A673 (cell line): ENCODE measurements around the gene THRB. TPM values are rescaled to one million over a fixed set of nuclear protein-coding genes. Genes with fewer than 3 reads are reported as not detected.

Source experiments
- BruUV-seq: library from RNA; stranded (reverse); fragments of 400-500 nt; replicated peaks from 2 replicates; lab custom pipeline; 2021; lab: Mats Ljungman, UMichigan
- CTCF ChIA-PET: fragments of 300-600 bp; sonication (Branson Sonifier 250); formaldehyde crosslinking; loops from one replicate; lab custom pipeline; 2022; ENCODE audit warnings: antibody characterized with exemption; lab: Charles Lee
- POLR2A ChIA-PET: fragments of 300-600 bp; sonication (Branson Sonifier 250); formaldehyde crosslinking; loops from one replicate; lab custom pipeline; 2022; ENCODE audit warnings: antibody characterized with exemption; ENCODE audit not compliant: low non-redundant PET; lab: Charles Lee
- DNase-seq: peaks from one replicate; pipeline ENCODE4 v3.0.0-alpha.2; 2015; ENCODE audit warnings: low spot score
- H3K27ac ChIP-seq: fragments of 200-600 bp; sonication (generic); 2 replicates; pipeline ENCODE4 v1.5.1; 2016; ENCODE audit warnings: mixed run types, low read depth, mild to moderate bottlenecking, mixed read lengths, antibody characterized with exemption, low read length; ENCODE audit not compliant: poor library complexity, severe bottlenecking
- H3K27me3 ChIP-seq: fragments of 200-600 bp; sonication (generic); replicated peaks from 2 replicates; pipeline ENCODE4 v1.6.1; 2017; ENCODE audit warnings: mixed run types, low read depth, mild to moderate bottlenecking, mixed read lengths, antibody characterized with exemption, low read length; ENCODE audit not compliant: insufficient read depth, poor library complexity
- H3K36me3 ChIP-seq: fragments of 200-600 bp; sonication (generic); 2 replicates; pipeline ENCODE4 v1.6.1; 2016; ENCODE audit warnings: mixed run types, mild to moderate bottlenecking, mixed read lengths, antibody characterized with exemption, low read length; ENCODE audit not compliant: insufficient read depth, poor library complexity, severe bottlenecking
- H3K4me1 ChIP-seq: fragments of 200-600 bp; sonication (generic); 2 replicates; pipeline ENCODE4 v1.6.1; 2017; ENCODE audit warnings: mixed run types, mild to moderate bottlenecking, mixed read lengths, antibody characterized with exemption, low read length; ENCODE audit not compliant: insufficient read depth, poor library complexity, severe bottlenecking
- H3K4me3 ChIP-seq: fragments of 200-600 bp; sonication (generic); 2 replicates; pipeline ENCODE4 v1.5.1; 2016; ENCODE audit warnings: low read depth, mixed run types, mild to moderate bottlenecking, mixed read lengths, low read length; ENCODE audit not compliant: poor library complexity, severe bottlenecking
- H3K9me3 ChIP-seq: fragments of 200-600 bp; sonication (generic); 2 replicates; pipeline ENCODE4 v1.6.1; 2016; ENCODE audit warnings: mixed run types, low read depth, mild to moderate bottlenecking, mixed read lengths, antibody characterized with exemption, low read length; ENCODE audit not compliant: poor library complexity, severe bottlenecking
- EZH2 ChIP-seq: fragments of 200-600 bp; sonication (generic); IDR thresholded peaks from 2 replicates; pipeline ENCODE4 v1.6.1; 2017; ENCODE audit warnings: borderline replicate concordance, low read depth, mild to moderate bottlenecking, mixed read lengths, antibody characterized with exemption, low read length; ENCODE audit not compliant: poor library complexity, severe bottlenecking
- intact Hi-C: fragments of 100-400 bp; cut with micrococcal nuclease; formaldehyde crosslinking; loops from one replicate; pipeline ENCODE4 v1.10.0; 2022; ENCODE audit not compliant: unreplicated experiment
- total RNA-seq: library from RNA; stranded (reverse); gene quantifications from 2 replicates; pipeline ENCODE4 v1.2.3, GENCODE V29; 2021
- TF ChIP-seq, protein P1 (sequence below): fragments of 300-800, 200-600 bp; sonication (generic); conservative IDR thresholded peaks from 2 replicates; pipeline ENCODE4 v1.5.1; 2017; ENCODE audit warnings: low read depth, mild to moderate bottlenecking, antibody characterized with exemption, low read length, moderate library complexity, mixed read lengths

Gene THRB
- total RNA-seq, 1 experiment from 2014 or later = 0.11 TPM

DNA sequence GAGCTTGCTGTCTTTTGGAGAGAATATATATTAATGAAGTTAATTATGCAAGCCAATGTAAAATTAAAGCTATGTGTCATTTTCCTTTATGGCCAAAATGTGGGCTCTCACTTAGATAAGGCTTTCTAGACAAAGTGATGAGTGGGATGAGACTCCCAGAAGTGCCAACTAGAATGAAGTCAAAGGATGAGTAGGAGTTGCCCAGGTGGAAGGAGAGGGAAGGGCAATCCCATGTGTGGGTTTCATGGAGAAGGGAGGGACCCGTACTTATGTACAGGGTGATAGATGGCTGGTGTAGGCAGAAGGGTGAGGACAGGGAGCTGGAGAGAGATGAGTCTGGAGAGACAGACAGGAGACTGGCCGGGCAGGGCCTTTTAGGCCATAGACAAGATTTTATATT is 239.2 kb downstream of the THRB start:
- POLR2A ChIA-PET = no interaction called here
- TF ChIP-seq EZH2 = no peak
- no peak for DNase-seq
- no peak overlapping the region for H3K4me3 ChIP-seq
- no peaks in the 10 kb centered on the region for H3K4me1 ChIP-seq
- no peak overlapping the region for H3K27ac ChIP-seq
- H3K9me3 ChIP-seq = no peaks in the 10 kb centered on the region
- CTCF ChIA-PET = no interaction called here
- H3K27me3 ChIP-seq = peaks cover 6% of the 10 kb centered on the region
- H3K36me3 ChIP-seq = no peaks in the 10 kb centered on the region
- BruUV-seq = no TSS peak
- intact Hi-C loops = no loop called here

DNA sequence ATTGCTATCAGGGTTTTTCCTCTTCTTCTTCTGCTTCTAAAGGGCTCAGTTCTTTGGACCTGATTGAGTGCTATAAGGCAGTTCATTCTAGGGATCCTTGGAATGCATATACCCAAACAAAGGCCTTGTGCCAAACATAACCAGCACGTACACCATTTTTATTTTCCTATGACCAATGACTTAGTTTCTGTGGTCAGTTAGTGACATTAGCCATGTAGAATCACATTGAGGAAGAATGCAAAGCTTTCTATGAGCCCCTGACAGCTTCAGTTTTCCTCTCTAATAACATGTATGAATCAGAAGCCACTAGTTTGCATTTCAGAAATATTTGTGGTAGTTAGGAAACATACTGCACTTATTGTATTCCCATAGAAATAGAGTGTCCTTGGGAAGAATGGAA is 240.0 kb downstream of the THRB start:
- BruUV-seq = no TSS peak
- Histone ChIP-seq H3K9me3 (no peaks in the 10 kb centered on the region), H3K4me3 (no peak overlapping the region), H3K27me3 (peaks cover 6% of the 10 kb centered on the region), H3K4me1 (no peaks in the 10 kb centered on the region), H3K27ac (no peak overlapping the region), H3K36me3 (no peaks in the 10 kb centered on the region)
- TF ChIP-seq, protein P1, sequence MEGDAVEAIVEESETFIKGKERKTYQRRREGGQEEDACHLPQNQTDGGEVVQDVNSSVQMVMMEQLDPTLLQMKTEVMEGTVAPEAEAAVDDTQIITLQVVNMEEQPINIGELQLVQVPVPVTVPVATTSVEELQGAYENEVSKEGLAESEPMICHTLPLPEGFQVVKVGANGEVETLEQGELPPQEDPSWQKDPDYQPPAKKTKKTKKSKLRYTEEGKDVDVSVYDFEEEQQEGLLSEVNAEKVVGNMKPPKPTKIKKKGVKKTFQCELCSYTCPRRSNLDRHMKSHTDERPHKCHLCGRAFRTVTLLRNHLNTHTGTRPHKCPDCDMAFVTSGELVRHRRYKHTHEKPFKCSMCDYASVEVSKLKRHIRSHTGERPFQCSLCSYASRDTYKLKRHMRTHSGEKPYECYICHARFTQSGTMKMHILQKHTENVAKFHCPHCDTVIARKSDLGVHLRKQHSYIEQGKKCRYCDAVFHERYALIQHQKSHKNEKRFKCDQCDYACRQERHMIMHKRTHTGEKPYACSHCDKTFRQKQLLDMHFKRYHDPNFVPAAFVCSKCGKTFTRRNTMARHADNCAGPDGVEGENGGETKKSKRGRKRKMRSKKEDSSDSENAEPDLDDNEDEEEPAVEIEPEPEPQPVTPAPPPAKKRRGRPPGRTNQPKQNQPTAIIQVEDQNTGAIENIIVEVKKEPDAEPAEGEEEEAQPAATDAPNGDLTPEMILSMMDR = no peak
- TF ChIP-seq EZH2 = no peak
- no peak for DNase-seq
- intact Hi-C loops = no loop called here
- ChIA-PET CTCF (interaction anchor here (0.6 kb wide), 1 partner anchor 429 kb away, joined by 5 read pairs; no protein-coding TSS in a partner anchor), POLR2A (no interaction called here)

DNA sequence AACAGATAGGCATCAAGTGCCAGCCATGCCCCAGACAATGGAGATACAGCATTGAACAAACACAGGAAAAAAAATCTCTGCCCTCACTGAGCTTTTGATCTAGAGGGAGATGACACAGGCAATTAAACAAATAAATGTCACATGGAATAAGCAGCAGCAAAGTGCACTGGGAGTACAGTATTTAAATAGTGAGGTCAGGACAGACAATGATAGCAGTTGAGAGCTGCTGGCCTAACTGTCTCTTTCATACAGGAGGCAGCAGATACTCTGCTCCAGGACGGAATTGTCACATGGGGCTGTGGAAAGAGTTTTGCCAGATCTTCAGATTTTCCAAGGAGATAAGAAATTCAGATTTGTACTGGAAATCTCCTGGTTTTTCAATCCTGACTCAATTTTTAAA is 241.3 kb downstream of the THRB start:
- TF ChIP-seq, protein P1 = no peak
- TF ChIP-seq EZH2 = no peak
- BruUV-seq = no TSS peak
- Histone ChIP-seq H3K4me3 (no peak overlapping the region), H3K27me3 (peaks cover 6% of the 10 kb centered on the region), H3K4me1 (no peaks in the 10 kb centered on the region), H3K27ac (no peak overlapping the region), H3K36me3 (no peaks in the 10 kb centered on the region), H3K9me3 (no peaks in the 10 kb centered on the region)
- DNase-seq = no peak
- CTCF ChIA-PET = no interaction called here
- POLR2A ChIA-PET = interaction anchor here (0.7 kb wide), 1 partner anchor 17 kb away, joined by 3 read pairs; no protein-coding TSS in a partner anchor
- intact Hi-C loops = no loop called here

DNA sequence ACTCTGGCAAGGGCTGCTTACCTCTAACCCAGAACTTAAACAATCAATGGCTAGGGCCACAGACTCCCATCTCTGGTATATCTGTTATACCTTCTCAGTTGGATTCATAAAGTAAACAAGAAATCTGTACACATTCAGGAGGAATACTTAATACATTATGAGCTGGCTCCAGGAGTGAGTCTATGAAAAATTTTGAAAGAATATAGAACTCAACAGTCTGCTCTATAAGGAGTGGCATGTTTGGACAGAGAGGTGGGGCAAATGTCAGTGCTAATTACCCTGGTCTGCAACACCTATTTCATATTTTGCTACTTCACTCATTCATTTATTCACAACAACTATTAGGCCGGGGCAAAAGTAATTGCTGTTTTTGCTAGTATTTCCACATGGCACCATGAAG is 245.1 kb downstream of the THRB start:
- ChIA-PET CTCF (no interaction called here), POLR2A (no interaction called here)
- Histone ChIP-seq H3K4me3 (no peak overlapping the region), H3K36me3 (no peaks in the 10 kb centered on the region), H3K27me3 (peaks cover 6% of the 10 kb centered on the region), H3K27ac (no peak overlapping the region), H3K4me1 (no peaks in the 10 kb centered on the region), H3K9me3 (no peaks in the 10 kb centered on the region)
- intact Hi-C loops = no loop called here
- no TSS peak for BruUV-seq
- no peak for TF ChIP-seq EZH2
- TF ChIP-seq, protein P1 = no peak
- DNase-seq = no peak
